Mesenchymal stem cell (in vitro differentiated cells and primary cell): ENCODE results near the gene RNF31.
A peak's percentile ranks its signal among the peaks of the same experiment; 100 is the strongest.

Experiments
- DNase-seq: peaks from one replicate; pipeline ENCODE4 v3.0.0-alpha.2; 2013
- H2AFZ ChIP-seq: one replicate; pipeline ENCODE4 v1.6.1; 2013; ENCODE audit warnings: low read depth, mild to moderate bottlenecking, control low read depth, inconsistent platforms, low read length, moderate library complexity
- H2AK5ac ChIP-seq: 2 replicates; pipeline ENCODE4 v1.6.1; 2013; ENCODE audit warnings: low read length, moderate library complexity, mild to moderate bottlenecking, inconsistent platforms; ENCODE audit not compliant: severe bottlenecking
- H2BK120ac ChIP-seq: one replicate; pipeline ENCODE4 v1.6.1; 2013; ENCODE audit warnings: low read depth, mild to moderate bottlenecking, inconsistent platforms, low read length, moderate library complexity
- H2BK12ac ChIP-seq, 2 experiments: one replicate each; pipeline ENCODE4 v1.6.1; 2013; ENCODE audit warnings: inconsistent platforms in 2 of 2, low read length in 2 of 2, mild to moderate bottlenecking in 2 of 2, moderate library complexity in 2 of 2, control low read depth in 1 of 2
- H2BK15ac ChIP-seq: one replicate; pipeline ENCODE4 v1.6.1; 2013; ENCODE audit warnings: mild to moderate bottlenecking, low read depth, inconsistent platforms; ENCODE audit not compliant: poor library complexity, severe bottlenecking
- H2BK5ac ChIP-seq: 2 replicates; pipeline ENCODE4 v1.6.1; 2013; ENCODE audit warnings: low read depth, mild to moderate bottlenecking, low read length, control low read depth, inconsistent platforms; ENCODE audit not compliant: poor library complexity, severe bottlenecking
- H3K14ac ChIP-seq, 2 experiments: one replicate each; pipeline ENCODE4 v1.6.1; 2013; ENCODE audit warnings: inconsistent platforms in 2 of 2, low read length in 2 of 2, control low read depth in 1 of 2, mild to moderate bottlenecking in 1 of 2, moderate library complexity in 1 of 2
- H3K18ac ChIP-seq, 2 experiments: one replicate each; pipeline ENCODE4 v1.6.1; 2013; ENCODE audit warnings: inconsistent platforms in 2 of 2, low read length in 2 of 2, control low read depth in 1 of 2, low read depth in 1 of 2, mild to moderate bottlenecking in 1 of 2
- H3K23ac ChIP-seq, 2 experiments: one replicate each; pipeline ENCODE4 v1.6.1; 2013; ENCODE audit warnings: inconsistent platforms in 2 of 2, low read length in 2 of 2, mild to moderate bottlenecking in 2 of 2, moderate library complexity in 2 of 2, control low read depth in 1 of 2
- H3K27ac ChIP-seq: 2 replicates; pipeline ENCODE4 v1.5.1; 2013; ENCODE audit warnings: mild to moderate bottlenecking, moderate library complexity, low read length, control low read depth, inconsistent platforms; ENCODE audit not compliant: poor library complexity, severe bottlenecking
- H3K27me3 ChIP-seq, 2 experiments: 2 replicates each; pipeline versions ENCODE4 v1.6.1 to v1.7.0; 2013; ENCODE audit warnings: low read length in 2 of 2, mild to moderate bottlenecking in 2 of 2, moderate library complexity in 2 of 2, control low read depth in 1 of 2, inconsistent platforms in 1 of 2; ENCODE audit not compliant: control insufficient read depth in 1 of 2, insufficient read depth in 1 of 2
- H3K36me3 ChIP-seq, 2 experiments: 2 replicates each; pipeline versions ENCODE4 v1.6.1 to v1.7.0; 2013; ENCODE audit warnings: low read length in 2 of 2, control low read depth in 1 of 2, inconsistent platforms in 1 of 2, low read depth in 1 of 2, mild to moderate bottlenecking in 1 of 2; ENCODE audit not compliant: insufficient read depth in 2 of 2, control insufficient read depth in 1 of 2
- H3K4ac ChIP-seq, 2 experiments: one replicate each; pipeline ENCODE4 v1.6.1; 2013; ENCODE audit warnings: inconsistent platforms in 2 of 2, low read length in 2 of 2, mild to moderate bottlenecking in 2 of 2, moderate library complexity in 2 of 2, control low read depth in 1 of 2, low read depth in 1 of 2
- H3K4me1 ChIP-seq: 2 replicates; pipeline ENCODE4 v1.6.1; 2013; ENCODE audit warnings: low read depth, low read length, control low read depth; ENCODE audit not compliant: control insufficient read depth, insufficient read depth
- H3K4me2 ChIP-seq: 2 replicates; pipeline ENCODE4 v1.6.1; 2013; ENCODE audit warnings: low read length, mild to moderate bottlenecking, inconsistent platforms; ENCODE audit not compliant: poor library complexity, severe bottlenecking
- H3K4me3 ChIP-seq, 2 experiments: 2 replicates each; pipeline versions ENCODE4 v1.5.1 to v1.7.0; 2013; ENCODE audit warnings: low read length in 2 of 2, mild to moderate bottlenecking in 2 of 2, control low read depth in 1 of 2, low read depth in 1 of 2; ENCODE audit not compliant: insufficient read depth in 1 of 2
- H3K79me1 ChIP-seq: replicated peaks from 2 replicates; pipeline ENCODE4 v1.6.1; 2013; ENCODE audit warnings: mild to moderate bottlenecking, control low read depth, low read length, inconsistent platforms; ENCODE audit not compliant: poor library complexity, severe bottlenecking
- H3K9ac ChIP-seq: 2 replicates; pipeline ENCODE4 v1.7.0; 2013; ENCODE audit warnings: mild to moderate bottlenecking, low read length, moderate library complexity
- H3K9me3 ChIP-seq: 2 replicates; pipeline ENCODE4 v1.7.0; 2013; ENCODE audit warnings: mild to moderate bottlenecking, low read length; ENCODE audit not compliant: control insufficient read depth
- H4K8ac ChIP-seq: one replicate; pipeline ENCODE4 v1.6.1; 2013; ENCODE audit warnings: inconsistent platforms, mild to moderate bottlenecking, low read length, moderate library complexity
- H4K91ac ChIP-seq: one replicate; pipeline ENCODE4 v1.6.1; 2013; ENCODE audit warnings: mild to moderate bottlenecking, low read length, inconsistent platforms
- WGBS: methylation state at CpG from one replicate; pipeline ENCODE4 v1.1.7; 2013; ENCODE audit warnings: mixed read lengths; 5-methylcytosine and 5-hydroxymethylcytosine counted together

RNF31 gene

DNA sequence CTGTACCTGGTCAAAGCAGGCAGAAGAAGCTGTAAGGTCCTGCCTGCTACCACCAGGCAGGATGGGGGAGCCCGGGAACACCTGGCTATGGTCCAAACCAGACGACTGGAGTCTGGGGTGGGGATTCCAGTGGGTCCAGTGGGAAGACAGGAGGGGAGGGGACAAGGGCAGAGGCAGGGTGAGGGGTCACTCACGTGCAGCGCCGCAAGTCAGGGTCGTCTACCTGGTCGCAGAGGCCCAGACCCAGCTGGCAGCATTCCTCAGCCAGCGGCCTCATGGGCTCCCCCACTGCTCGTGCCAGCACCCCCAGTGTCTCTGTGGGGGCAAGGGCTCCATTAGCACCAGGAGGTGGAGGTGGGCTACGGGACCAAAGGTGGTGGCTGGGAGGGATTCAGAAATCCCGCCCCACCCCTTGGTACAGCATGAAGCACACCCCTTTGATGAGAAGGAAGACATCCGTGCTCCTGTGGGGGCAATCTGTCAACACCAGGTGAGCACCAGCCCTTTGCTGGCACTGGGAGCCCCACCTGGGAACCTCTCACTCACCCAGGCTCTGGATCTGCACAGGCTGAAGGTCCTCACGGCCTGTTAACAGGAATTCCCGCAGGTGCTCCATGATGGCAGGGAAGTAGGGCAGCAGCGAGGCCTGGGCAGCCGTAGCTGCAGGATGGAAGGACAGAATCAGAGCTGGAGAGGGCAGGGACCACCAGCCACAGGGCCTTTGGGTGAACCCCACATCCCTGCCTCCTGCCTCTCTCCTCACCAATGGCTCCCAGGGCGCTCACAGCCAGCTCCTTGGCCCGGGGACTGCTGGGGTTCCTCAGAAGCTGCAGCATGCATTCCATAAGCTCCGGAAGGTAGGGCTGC is 37.0 kb downstream of the RNF31 start:
- Histone ChIP-seq H3K4ac (no peak overlapping the region), H4K91ac (no peak overlapping the region), H3K36me3 (peaks cover 77% of the 10 kb centered on the region in 2 experiments), H3K27ac (no peak overlapping the region), H3K9me3 (no peaks in the 10 kb centered on the region), H2BK12ac (no peak overlapping the region), H3K23ac (no peak overlapping the region), H2AFZ (no peak overlapping the region), H3K4me2 (no peak overlapping the region), H4K8ac (no peak overlapping the region), H3K18ac (no peak overlapping the region), H2BK15ac (no peak overlapping the region), H2AK5ac (no peak overlapping the region), H3K9ac (no peak overlapping the region), H3K79me1 (peaks cover 32% of the 10 kb centered on the region), H2BK120ac (no peak overlapping the region), H2BK5ac (no peak overlapping the region), H3K27me3 (no peaks in the 10 kb centered on the region), H3K14ac (no peak overlapping the region), H3K4me1 (peaks cover 20% of the 10 kb centered on the region), H3K4me3 (no peak overlapping the region)
- WGBS = 98% methylated on average over 19 of the region's 19 CpGs
- no peak for DNase-seq

DNA sequence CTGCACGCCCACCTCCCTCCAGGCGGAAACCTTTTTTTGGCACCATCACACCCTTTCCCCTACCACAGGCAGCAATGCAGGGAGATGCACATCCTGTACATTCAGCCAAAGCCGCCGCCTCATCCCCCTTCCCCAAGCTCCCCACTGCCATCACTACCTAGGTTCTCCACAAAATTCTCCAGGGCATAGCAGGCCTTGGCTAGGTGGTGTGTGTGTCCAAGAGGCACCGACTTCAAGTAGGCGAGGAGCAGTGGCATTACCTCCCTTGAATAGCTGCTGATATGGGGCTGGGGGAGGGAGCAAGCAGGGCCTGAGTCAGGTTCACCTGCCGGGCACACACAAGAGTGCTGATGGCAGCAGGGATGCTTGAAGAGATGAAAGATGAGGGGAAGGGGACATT is 37.7 kb downstream of the RNF31 start:
- Histone ChIP-seq H4K91ac (no peak overlapping the region), H4K8ac (no peak overlapping the region), H3K14ac (no peak overlapping the region), H3K4me1 (peaks cover 14% of the 10 kb centered on the region), H3K27me3 (no peaks in the 10 kb centered on the region), H3K4ac (no peak overlapping the region), H2AK5ac (no peak overlapping the region), H2BK120ac (no peak overlapping the region), H3K18ac (no peak overlapping the region), H2BK15ac (no peak overlapping the region), H3K9me3 (no peaks in the 10 kb centered on the region), H2AFZ (no peak overlapping the region), H2BK12ac (no peak overlapping the region), H3K79me1 (peaks cover 32% of the 10 kb centered on the region), H3K9ac (no peak overlapping the region), H3K4me3 (no peak overlapping the region), H3K27ac (no peak overlapping the region), H3K23ac (no peak overlapping the region), H3K4me2 (no peak overlapping the region), H2BK5ac (no peak overlapping the region), H3K36me3 (peaks cover 75 to 78% of the 10 kb centered on the region in 2 experiments)
- DNase-seq = no peak
- WGBS = 96% methylated on average over 5 of the region's 7 CpGs

DNA sequence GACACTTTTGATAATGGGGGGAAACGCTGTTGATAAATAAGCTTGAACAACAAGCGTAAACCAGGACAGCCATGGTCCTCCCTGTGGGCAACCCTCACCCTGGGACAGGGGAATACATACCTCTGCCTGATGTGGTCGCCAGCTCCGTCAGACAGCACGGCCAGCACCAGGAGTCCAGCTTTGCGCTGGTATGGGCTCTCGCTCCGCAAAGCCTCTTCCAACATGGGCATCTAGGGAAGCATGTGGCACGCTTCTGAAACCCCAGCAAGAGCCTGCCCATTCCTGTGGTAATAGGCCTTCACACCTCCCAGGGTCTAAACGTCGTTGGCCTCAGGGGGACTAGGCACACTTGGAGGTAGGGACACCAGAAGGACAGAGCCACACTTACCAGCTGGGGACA is 38.4 kb downstream of the RNF31 start:
- no peak overlapping the region for H2BK15ac ChIP-seq
- no peak overlapping the region for H2AK5ac ChIP-seq
- H2BK120ac ChIP-seq = no peak overlapping the region
- H3K27ac ChIP-seq = no peak overlapping the region
- no peak overlapping the region for H4K8ac ChIP-seq
- no peak overlapping the region for H2AFZ ChIP-seq
- no peak overlapping the region for H3K4ac ChIP-seq
- no peak overlapping the region for H2BK12ac ChIP-seq
- WGBS = over 99% methylated on average over 11 of the region's 11 CpGs
- no peak overlapping the region for H4K91ac ChIP-seq
- no peak overlapping the region for H3K18ac ChIP-seq
- no peaks in the 10 kb centered on the region for H3K27me3 ChIP-seq
- peaks cover 75 to 78% of the 10 kb centered on the region in 2 experiments for H3K36me3 ChIP-seq
- H3K23ac ChIP-seq = no peak overlapping the region
- DNase-seq = no peak
- no peaks in the 10 kb centered on the region for H3K9me3 ChIP-seq
- H3K4me2 ChIP-seq = no peak overlapping the region
- no peak overlapping the region for H2BK5ac ChIP-seq
- H3K4me1 ChIP-seq = peaks cover 9% of the 10 kb centered on the region
- peaks cover 36% of the 10 kb centered on the region for H3K79me1 ChIP-seq
- H3K14ac ChIP-seq = no peak overlapping the region
- H3K9ac ChIP-seq = no peak overlapping the region
- H3K4me3 ChIP-seq = no peak overlapping the region

DNA sequence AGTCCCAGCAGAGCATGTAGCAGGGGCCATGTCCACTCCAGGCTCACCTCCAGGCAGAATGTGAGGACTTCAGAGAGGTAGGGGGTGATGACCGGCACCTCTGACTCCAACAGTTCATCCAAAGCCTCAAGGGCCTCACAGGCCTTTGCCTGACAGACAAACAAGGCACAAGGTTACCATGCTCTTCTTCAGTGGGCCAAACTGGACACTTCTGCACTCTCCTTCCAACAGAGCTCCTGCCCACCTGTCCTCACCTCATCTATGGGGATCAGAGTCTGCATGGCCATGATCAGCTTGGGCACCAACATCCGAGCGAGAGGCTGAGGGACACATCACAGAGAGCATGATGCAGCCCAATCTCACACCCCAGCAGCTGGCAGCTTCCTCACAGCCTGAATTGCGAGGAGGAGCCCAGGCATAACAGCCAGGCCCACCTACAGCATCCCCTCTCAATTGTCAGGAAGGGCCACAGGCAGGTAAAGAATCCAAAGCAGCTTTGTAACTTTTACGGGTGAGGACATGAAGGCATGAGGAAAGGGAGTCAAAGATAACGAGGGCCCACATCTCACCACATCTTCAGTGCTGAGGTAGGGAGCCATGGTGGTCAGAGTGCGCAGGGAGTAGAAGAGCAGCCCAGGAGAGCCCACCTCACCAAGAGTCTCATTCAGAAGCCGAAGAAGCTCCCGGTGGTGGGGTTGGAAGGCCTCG is 39.7 kb downstream of the RNF31 start:
- no peak overlapping the region for H3K14ac ChIP-seq
- no peak overlapping the region for H3K4me2 ChIP-seq
- H3K27ac ChIP-seq = no peak overlapping the region
- no peak overlapping the region for H2BK5ac ChIP-seq
- no peak for DNase-seq
- peak overlapping the region; percentile 94 for H3K9ac ChIP-seq
- no peak overlapping the region for H2BK15ac ChIP-seq
- no peak overlapping the region for H4K8ac ChIP-seq
- no peak overlapping the region for H2BK12ac ChIP-seq
- no peak overlapping the region for H3K4ac ChIP-seq
- H3K18ac ChIP-seq = no peak overlapping the region
- peaks cover 7% of the 10 kb centered on the region for H3K4me1 ChIP-seq
- peaks cover 67 to 75% of the 10 kb centered on the region in 2 experiments for H3K36me3 ChIP-seq
- H2BK120ac ChIP-seq = no peak overlapping the region
- peak overlapping the region in 1 of 2 experiments; percentile 92 for H3K4me3 ChIP-seq
- H3K23ac ChIP-seq = no peak overlapping the region
- H2AK5ac ChIP-seq = no peak overlapping the region
- H4K91ac ChIP-seq = no peak overlapping the region
- no peak overlapping the region for H2AFZ ChIP-seq
- H3K79me1 ChIP-seq = peaks cover 36% of the 10 kb centered on the region
- H3K9me3 ChIP-seq = no peaks in the 10 kb centered on the region
- no peaks in the 10 kb centered on the region for H3K27me3 ChIP-seq
- 100% methylated on average over 10 of the region's 10 CpGs for WGBS
